A172 (cell line): Measurements from ENCODE around the gene ARHGAP42. TPM values are rescaled to one million over a fixed set of nuclear protein-coding genes. Genes with fewer than 3 reads are reported as not detected.
A peak's percentile ranks its signal among the peaks of the same experiment; 100 is the strongest.

Experiments used
- DNase-seq: peaks from one replicate; pipeline ENCODE4 v3.0.0-alpha.2; 2015; ENCODE audit warnings: low spot score
- total RNA-seq: library from RNA; depleted of rRNA; stranded (reverse); fragments of >200 nt; shearing (Covaris generic); gene quantifications from 2 replicates; pipeline ENCODE4 v1.2.3, GENCODE V29; 2014

Gene ARHGAP42
- total RNA-seq, 1 experiment from 2014 or later, result 17.1 TPM

GRCh38 chr11:100918551-100919500 lies 231.7 kb downstream of the ARHGAP42 start:
- DNase-seq, result no peak

GRCh38 chr11:100920593-100920992 lies 233.5 kb downstream of the ARHGAP42 start:
- DNase-seq, result no peak

- DNase-seq, result no peak
These were observed 235.0 kb downstream of the ARHGAP42 start for GRCh38 chr11:100922121-100922520.

GRCh38 chr11:100923555-100923954 lies 236.5 kb downstream of the ARHGAP42 start:
- no peak for DNase-seq

GRCh38 chr11:100925935-100926334 lies 238.8 kb downstream of the ARHGAP42 start:
- peak; percentile 72 for DNase-seq

GRCh38 chr11:100927579-100927978 lies 240.5 kb downstream of the ARHGAP42 start:
- DNase-seq, result peak; percentile 12

GRCh38 chr11:100928426-100928825 lies 241.3 kb downstream of the ARHGAP42 start:
- no peak for DNase-seq

- no peak for DNase-seq
These were observed 242.3 kb downstream of the ARHGAP42 start for GRCh38 chr11:100929377-100929776.

- DNase-seq, result peak; percentile 54
These were observed 243.2 kb downstream of the ARHGAP42 start for GRCh38 chr11:100930185-100930778.

GRCh38 chr11:100932474-100933100 lies 245.5 kb downstream of the ARHGAP42 start:
- peak; percentile 19 for DNase-seq

GRCh38 chr11:100936781-100937180 lies 249.7 kb downstream of the ARHGAP42 start:
- no peak for DNase-seq

GRCh38 chr11:100939571-100939970 lies 252.5 kb downstream of the ARHGAP42 start:
- no peak for DNase-seq

- no peak for DNase-seq
These were observed 253.0 kb downstream of the ARHGAP42 start for GRCh38 chr11:100940111-100940510.

- no peak for DNase-seq
These were observed 253.9 kb downstream of the ARHGAP42 start for GRCh38 chr11:100941033-100941432.

- peak; percentile 19 for DNase-seq
These were observed 254.9 kb downstream of the ARHGAP42 start for GRCh38 chr11:100942016-100942415.

- no peak for DNase-seq
These were observed 261.8 kb downstream of the ARHGAP42 start for GRCh38 chr11:100948936-100949335.

GRCh38 chr11:100949443-100949842 lies 262.4 kb downstream of the ARHGAP42 start:
- no peak for DNase-seq

GRCh38 chr11:100955318-100955717 lies 268.2 kb downstream of the ARHGAP42 start:
- no peak for DNase-seq

GRCh38 chr11:100956351-100956750 lies 269.3 kb downstream of the ARHGAP42 start:
- DNase-seq, result no peak

GRCh38 chr11:100957499-100957898 lies 270.4 kb downstream of the ARHGAP42 start:
- DNase-seq, result no peak

- peak; percentile 3 for DNase-seq
These were observed 274.5 kb downstream of the ARHGAP42 start for GRCh38 chr11:100961633-100962032.

- no peak for DNase-seq
These were observed 276.3 kb downstream of the ARHGAP42 start for GRCh38 chr11:100963375-100963774.

- no peak for DNase-seq
These were observed 277.3 kb downstream of the ARHGAP42 start for GRCh38 chr11:100964435-100964834.
